Osteoblast (primary cell): ENCODE data around the gene KCNQ5. TPM values are rescaled to one million over a fixed set of nuclear protein-coding genes. Genes with fewer than 3 reads are reported as not detected.
A peak's percentile ranks its signal among the peaks of the same experiment; 100 is the strongest.
"Not testable (repeated sequence)": the region's sequence is repeated elsewhere in the genome, so short reads cannot be mapped to it uniquely, and the experiment has no call there.

Experiments
- DNase-seq: peaks from one replicate; pipeline ENCODE4 v3.0.0; 2011; ENCODE audit warnings: low spot score, mixed read lengths; ENCODE audit not compliant: insufficient read length; ENCODE audit errors: missing footprints
- H2AFZ ChIP-seq: 2 replicates; pipeline ENCODE4 v1.6.0; 2011; ENCODE audit warnings: mild to moderate bottlenecking, low read length
- H3K27ac ChIP-seq: 2 replicates; pipeline ENCODE4 v1.5.1; 2011; ENCODE audit warnings: mild to moderate bottlenecking, low read depth, low read length, moderate library complexity
- H3K27me3 ChIP-seq: 2 replicates; pipeline ENCODE4 v1.6.0; 2012; ENCODE audit warnings: mild to moderate bottlenecking, control low read depth, inconsistent platforms, low read length, moderate library complexity; ENCODE audit not compliant: insufficient read depth
- H3K36me3 ChIP-seq: 2 replicates; pipeline ENCODE4 v1.5.1; 2011; ENCODE audit warnings: mild to moderate bottlenecking, low read length, control low read depth, moderate library complexity; ENCODE audit not compliant: insufficient read depth
- H3K4me1 ChIP-seq: 2 replicates; pipeline ENCODE4 v1.5.1; 2011; ENCODE audit warnings: mild to moderate bottlenecking, low read length, control low read depth, moderate library complexity; ENCODE audit not compliant: insufficient read depth
- H3K4me2 ChIP-seq: 2 replicates; pipeline ENCODE4 v1.6.0; 2011; ENCODE audit warnings: mild to moderate bottlenecking, low read length; ENCODE audit not compliant: insufficient read depth
- H3K4me3 ChIP-seq: fragments of 200-600 bp; sonication (generic); 3 replicates; pipeline ENCODE4 v1.5.1; 2012; ENCODE audit warnings: mild to moderate bottlenecking, low read length, inconsistent platforms; ENCODE audit not compliant: insufficient read depth
- H3K79me2 ChIP-seq: 2 replicates; pipeline ENCODE4 v1.6.0; 2012; ENCODE audit warnings: mild to moderate bottlenecking, low read length, control low read depth, inconsistent platforms; ENCODE audit not compliant: insufficient read depth
- H3K9me3 ChIP-seq: 2 replicates; pipeline ENCODE4 v1.5.1; 2011; ENCODE audit warnings: low read depth, low read length, control low read depth
- H4K20me1 ChIP-seq: 2 replicates; pipeline ENCODE4 v1.6.0; 2012; ENCODE audit warnings: mild to moderate bottlenecking, low read length, control low read depth; ENCODE audit not compliant: insufficient read depth
- total RNA-seq: library from RNA; depleted of rRNA; stranded (reverse); fragments of >200 nt; gene quantifications from 2 replicates; pipeline ENCODE4 v1.2.3, GENCODE V29; 2012
- TF ChIP-seq, protein P1 (sequence below): IDR thresholded peaks from 2 replicates; pipeline ENCODE4 v1.5.1; 2011; ENCODE audit warnings: mild to moderate bottlenecking, low read depth, low read length, moderate library complexity; ENCODE audit errors: extremely low read depth

KCNQ5 gene
- total RNA-seq, 1 donor, result 4.0 TPM

DNA sequence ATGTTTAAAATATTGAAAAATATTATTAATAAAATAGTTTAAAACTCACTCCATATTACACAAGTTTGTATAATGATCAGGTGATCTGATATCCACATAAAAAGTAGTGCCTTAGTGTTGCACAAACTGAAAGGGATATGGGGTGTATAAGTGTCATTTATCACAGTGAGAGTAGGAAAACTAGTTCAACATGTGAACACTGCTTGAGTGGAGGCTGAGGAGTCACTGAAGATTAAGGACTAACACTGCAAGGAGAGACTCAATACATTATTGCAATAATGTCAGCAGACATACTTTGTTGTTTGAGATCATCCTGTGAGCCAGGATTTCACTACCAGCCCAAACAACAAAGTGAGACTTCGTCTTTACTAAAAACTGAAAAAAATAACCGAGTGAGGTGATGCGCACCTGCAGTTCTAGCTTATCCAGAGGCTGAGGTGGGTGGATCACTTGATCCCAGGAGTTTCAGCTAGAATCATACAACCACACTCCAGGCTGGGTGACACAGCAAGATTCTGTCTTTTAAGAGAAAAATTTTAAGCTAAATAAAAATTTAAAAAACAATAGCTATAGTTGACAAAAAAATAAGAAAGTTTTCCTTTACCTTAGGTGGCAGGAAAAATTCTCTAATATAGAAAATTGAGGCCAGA, 605.9 kb downstream of the KCNQ5 start:
- Histone ChIP-seq H3K4me1 (no peaks in the 10 kb centered on the region), H2AFZ (no peak overlapping the region), H3K36me3 (no peaks in the 10 kb centered on the region), H3K4me3 (no peak overlapping the region), H3K27me3 (no peaks in the 10 kb centered on the region), H3K4me2 (no peak overlapping the region), H3K9me3 (no peaks in the 10 kb centered on the region), H3K27ac (no peak overlapping the region), H3K79me2 (no peaks in the 10 kb centered on the region), H4K20me1 (no peaks in the 10 kb centered on the region)
- DNase-seq, result peak; percentile 65
- TF ChIP-seq, protein P1, sequence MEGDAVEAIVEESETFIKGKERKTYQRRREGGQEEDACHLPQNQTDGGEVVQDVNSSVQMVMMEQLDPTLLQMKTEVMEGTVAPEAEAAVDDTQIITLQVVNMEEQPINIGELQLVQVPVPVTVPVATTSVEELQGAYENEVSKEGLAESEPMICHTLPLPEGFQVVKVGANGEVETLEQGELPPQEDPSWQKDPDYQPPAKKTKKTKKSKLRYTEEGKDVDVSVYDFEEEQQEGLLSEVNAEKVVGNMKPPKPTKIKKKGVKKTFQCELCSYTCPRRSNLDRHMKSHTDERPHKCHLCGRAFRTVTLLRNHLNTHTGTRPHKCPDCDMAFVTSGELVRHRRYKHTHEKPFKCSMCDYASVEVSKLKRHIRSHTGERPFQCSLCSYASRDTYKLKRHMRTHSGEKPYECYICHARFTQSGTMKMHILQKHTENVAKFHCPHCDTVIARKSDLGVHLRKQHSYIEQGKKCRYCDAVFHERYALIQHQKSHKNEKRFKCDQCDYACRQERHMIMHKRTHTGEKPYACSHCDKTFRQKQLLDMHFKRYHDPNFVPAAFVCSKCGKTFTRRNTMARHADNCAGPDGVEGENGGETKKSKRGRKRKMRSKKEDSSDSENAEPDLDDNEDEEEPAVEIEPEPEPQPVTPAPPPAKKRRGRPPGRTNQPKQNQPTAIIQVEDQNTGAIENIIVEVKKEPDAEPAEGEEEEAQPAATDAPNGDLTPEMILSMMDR, result no peak

DNA sequence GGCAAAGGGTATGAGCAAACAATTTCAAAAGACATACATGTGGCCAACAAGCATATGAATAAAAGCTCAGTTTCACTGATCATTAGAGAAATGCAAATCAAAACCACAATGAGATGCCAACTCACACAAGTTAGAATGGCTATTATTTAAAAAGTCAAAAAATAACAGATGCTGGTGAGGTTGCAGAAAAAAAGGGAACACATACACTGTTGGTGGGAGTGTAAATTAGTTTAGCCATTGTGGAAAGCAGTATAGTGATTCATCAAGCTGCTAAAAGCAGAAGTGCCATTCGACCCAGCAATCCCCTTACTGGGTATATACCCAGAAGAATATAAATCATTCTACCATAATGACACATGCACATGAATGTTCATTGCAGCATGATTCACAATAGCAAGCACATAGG, 610.1 kb downstream of the KCNQ5 start:
- Histone ChIP-seq H2AFZ (no peak overlapping the region), H3K36me3 (no peaks in the 10 kb centered on the region), H3K79me2 (no peaks in the 10 kb centered on the region), H3K27me3 (no peaks in the 10 kb centered on the region), H3K27ac (no peak overlapping the region), H3K4me3 (no peak overlapping the region), H3K4me1 (peaks cover 20% of the 10 kb centered on the region), H3K4me2 (no peak overlapping the region), H4K20me1 (no peaks in the 10 kb centered on the region), H3K9me3 (no peaks in the 10 kb centered on the region)
- DNase-seq, result no peak
- TF ChIP-seq, protein P1, result no peak

DNA sequence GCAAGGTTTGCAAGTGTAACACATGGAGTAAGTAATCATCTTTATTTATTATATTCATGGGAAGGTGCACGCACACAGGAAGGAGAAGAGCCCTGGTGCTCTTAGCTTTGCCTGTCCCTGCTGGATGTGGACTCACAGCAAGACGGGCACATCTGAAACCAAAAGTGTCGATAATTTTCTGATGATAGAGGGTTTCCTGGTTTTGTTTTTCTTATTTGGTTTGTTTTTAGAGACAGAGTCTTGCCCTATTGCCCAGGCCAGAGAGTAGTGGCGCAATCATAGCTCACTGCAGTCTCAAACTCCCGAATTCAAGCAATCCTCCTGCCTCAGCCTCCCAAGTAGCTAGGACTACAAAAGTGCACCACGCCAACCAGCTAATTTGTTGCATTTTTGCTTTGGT, 611.2 kb downstream of the KCNQ5 start:
- Histone ChIP-seq H2AFZ (no peak overlapping the region), H4K20me1 (no peaks in the 10 kb centered on the region), H3K36me3 (no peaks in the 10 kb centered on the region), H3K9me3 (no peaks in the 10 kb centered on the region), H3K79me2 (no peaks in the 10 kb centered on the region), H3K4me3 (no peak overlapping the region), H3K27me3 (no peaks in the 10 kb centered on the region), H3K27ac (no peak overlapping the region), H3K4me1 (peaks cover 20% of the 10 kb centered on the region), H3K4me2 (no peak overlapping the region)
- TF ChIP-seq, protein P1, result no peak
- DNase-seq, result no peak

DNA sequence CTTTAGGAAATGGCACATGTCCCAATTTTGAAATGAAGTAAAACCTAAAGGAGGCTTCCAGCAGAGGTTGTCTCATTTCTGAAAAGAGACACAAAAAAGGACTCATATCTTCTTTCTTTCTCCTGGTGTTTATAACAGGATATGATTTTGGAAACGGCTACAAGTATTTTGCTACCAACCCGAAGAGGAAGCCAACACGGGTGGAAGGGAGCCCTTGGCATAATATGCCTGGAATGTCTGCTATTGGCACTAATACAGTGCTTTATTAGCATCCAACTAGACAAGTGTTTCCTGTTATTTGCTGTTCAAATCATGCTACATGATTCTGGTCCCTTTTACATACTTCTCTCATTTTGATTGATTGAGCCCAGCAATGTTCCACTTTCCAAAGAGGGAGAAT, 612.1 kb downstream of the KCNQ5 start:
- Histone ChIP-seq H3K4me1 (peaks cover 20% of the 10 kb centered on the region), H3K27ac (peak overlapping the region; percentile 74), H3K4me2 (peak overlapping the region; percentile 38)
- not testable (repeated sequence) for H2AFZ ChIP-seq, H3K9me3 ChIP-seq, H3K4me3 ChIP-seq, H4K20me1 ChIP-seq, H3K79me2 ChIP-seq, H3K27me3 ChIP-seq, DNase-seq, H3K36me3 ChIP-seq
